Stimulated activated naive CD8-positive, alpha-beta T cell treated with anti-CD3 and anti-CD28 coated beads, Interleukin-15, Interleukin-2, amounts not matched to agents 100 ng/mL and 50 ng/mL, for 24 hours (primary cell): ENCODE measurements around the gene EFNA4.
A peak's percentile ranks its signal among the peaks of the same experiment; 100 is the strongest.

ENCODE experiments used
- H3K27ac Mint-ChIP-seq: one replicate; pipeline ENCODE4 v1.8.0; 2021; ENCODE audit warnings: mild to moderate bottlenecking, mixed read lengths
- H3K27me3 Mint-ChIP-seq: one replicate; pipeline ENCODE4 v1.8.0; 2021; ENCODE audit warnings: mixed read lengths
- H3K36me3 Mint-ChIP-seq: one replicate; pipeline ENCODE4 v1.8.0; 2021; ENCODE audit warnings: low read depth, mixed read lengths
- H3K4me1 Mint-ChIP-seq: one replicate; pipeline ENCODE4 v1.8.0; 2021; ENCODE audit warnings: low read depth, mixed read lengths
- H3K4me3 Mint-ChIP-seq: one replicate; pipeline ENCODE4 v1.8.0; 2021; ENCODE audit warnings: mild to moderate bottlenecking, mixed read lengths
- H3K9me3 Mint-ChIP-seq: one replicate; pipeline ENCODE4 v1.8.0; 2021; ENCODE audit warnings: mixed read lengths

EFNA4 gene

DNA sequence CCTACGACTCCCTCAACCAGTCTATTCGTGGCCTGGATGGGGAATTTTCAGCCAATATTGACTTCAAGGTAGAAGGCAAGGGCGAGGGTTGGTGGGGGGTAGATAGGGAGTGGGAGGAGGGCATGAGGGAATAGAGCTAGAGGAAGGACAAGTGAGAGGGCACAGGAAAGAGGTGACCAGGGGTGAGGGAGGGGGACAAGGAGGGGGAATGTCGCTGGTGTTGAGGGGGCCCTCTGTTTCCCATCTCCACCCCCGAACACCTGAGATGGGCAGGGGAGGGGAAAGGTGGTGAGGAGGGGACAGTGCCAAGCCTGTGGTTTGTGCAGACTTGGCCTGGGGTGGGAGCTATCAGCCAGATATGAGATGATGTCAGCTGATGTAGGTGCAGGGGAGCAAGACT, 20.8 kb upstream of the EFNA4 start:
- Mint-ChIP-seq H3K27me3 (peaks cover 5% of the 10 kb centered on the region), H3K27ac (no peak overlapping the region), H3K36me3 (no peaks in the 10 kb centered on the region), H3K4me3 (no peak overlapping the region), H3K4me1 (peaks cover 8% of the 10 kb centered on the region), H3K9me3 (no peaks in the 10 kb centered on the region)

DNA sequence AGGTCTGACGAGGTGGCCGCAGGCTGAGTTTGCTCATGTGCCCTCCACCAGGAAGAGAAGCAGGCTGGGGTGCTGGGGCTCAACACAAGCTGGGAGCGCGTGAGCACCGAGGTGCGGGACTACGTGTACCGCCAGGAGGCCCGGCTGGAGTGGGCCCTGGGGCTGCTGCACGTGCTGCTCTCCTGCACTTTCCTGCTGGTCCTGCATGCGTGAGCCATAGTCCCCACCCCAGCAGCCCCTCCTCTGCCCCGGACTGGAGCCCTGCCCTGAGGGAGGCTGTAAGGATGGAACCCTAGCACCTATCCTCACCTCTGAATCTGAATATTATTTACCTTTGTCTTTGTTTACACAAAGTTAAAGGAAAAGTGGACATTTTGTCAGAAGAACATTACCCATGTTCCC, 20.2 kb upstream of the EFNA4 start:
- no peaks in the 10 kb centered on the region for H3K36me3 Mint-ChIP-seq
- no peaks in the 10 kb centered on the region for H3K9me3 Mint-ChIP-seq
- H3K4me1 Mint-ChIP-seq: peaks cover 8% of the 10 kb centered on the region
- H3K4me3 Mint-ChIP-seq: no peak overlapping the region
- peaks cover 5% of the 10 kb centered on the region for H3K27me3 Mint-ChIP-seq
- H3K27ac Mint-ChIP-seq: no peak overlapping the region

DNA sequence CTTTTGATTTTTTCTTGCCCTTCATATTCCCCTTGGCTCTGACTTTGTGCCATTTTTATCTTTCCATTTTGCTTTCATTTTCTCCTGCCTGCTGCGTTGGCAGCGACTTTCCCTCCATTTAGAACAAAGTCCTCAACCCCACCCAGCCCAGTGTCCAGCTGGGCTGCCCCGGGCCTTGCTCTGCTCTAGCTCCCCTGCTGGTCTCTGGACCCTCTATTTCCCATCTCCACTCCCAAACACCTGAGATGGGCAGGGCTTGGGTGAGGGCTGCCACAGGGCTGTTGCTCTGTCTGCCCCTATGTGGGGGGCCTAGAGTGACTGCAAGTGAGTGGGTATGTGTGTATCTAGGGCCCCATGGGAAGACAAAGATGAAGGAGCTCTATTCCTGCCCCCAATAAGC, 19.7 kb upstream of the EFNA4 start:
- Mint-ChIP-seq H3K27ac (no peak overlapping the region), H3K4me3 (no peak overlapping the region), H3K4me1 (peaks cover 8% of the 10 kb centered on the region), H3K36me3 (no peaks in the 10 kb centered on the region), H3K27me3 (peaks cover 5% of the 10 kb centered on the region), H3K9me3 (no peaks in the 10 kb centered on the region)

DNA sequence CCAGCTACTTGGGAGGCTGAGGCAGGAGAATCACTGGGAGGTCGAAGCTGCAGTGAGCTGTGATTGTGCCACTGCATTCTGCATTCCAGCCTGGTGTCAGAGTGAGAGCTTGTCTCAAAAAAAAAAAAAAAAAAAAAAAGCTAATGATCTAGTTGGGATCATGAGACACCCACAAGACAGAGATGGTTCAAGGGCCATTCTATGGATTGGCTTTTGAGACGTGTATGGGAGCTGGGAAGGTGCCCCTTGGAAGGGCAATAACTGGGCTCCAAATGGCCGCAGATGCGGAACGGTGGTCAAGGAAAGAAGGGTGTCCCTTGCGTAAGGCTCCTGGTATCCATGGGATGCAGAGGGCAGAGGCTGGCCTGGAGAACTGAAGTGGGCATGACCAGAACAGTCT, 19.2 kb upstream of the EFNA4 start:
- Mint-ChIP-seq H3K4me3 (no peak overlapping the region), H3K27ac (no peak overlapping the region), H3K9me3 (no peaks in the 10 kb centered on the region), H3K27me3 (peaks cover under 1% of the 10 kb centered on the region), H3K4me1 (peaks cover 8% of the 10 kb centered on the region), H3K36me3 (no peaks in the 10 kb centered on the region)

DNA sequence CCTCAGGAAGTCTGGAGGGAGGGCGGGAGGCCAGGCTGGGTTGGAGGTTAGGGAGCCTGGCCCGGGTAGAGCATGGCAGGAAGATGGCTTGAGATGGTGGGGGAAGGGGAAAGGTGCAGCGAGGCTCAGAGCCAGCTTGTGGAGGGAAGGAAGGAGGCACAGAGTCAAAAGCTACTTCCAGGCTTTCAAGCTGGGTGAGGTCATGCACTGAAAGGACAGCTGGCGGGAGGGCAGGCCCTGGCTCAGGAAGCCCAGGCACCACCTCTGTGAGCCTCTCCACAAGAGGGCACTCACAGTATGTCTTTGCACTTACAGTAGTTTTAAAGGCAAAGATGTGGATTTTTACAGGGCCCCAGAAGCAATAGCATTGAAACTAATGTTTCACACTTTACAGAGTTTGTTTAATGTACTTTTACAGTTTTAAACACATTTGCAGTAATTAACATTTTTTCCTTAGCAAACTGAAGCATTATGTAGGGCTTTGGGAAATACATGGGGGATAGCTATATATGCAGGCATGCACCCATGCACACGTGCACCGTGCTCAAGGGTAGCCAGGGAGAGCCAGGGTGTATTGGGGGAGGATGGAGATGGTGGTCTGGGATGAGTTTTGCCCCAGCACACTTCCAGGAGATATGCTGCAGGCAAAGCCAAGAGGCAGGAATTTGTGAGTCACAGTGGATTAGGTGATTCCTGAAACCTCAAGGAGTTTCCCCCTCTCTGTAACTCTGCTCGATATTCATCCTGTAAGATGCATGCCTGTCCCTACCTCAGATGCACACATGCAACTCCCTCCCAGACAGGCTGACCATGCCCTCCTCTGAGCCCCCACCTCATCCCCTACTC, 18.5 kb upstream of the EFNA4 start:
- Mint-ChIP-seq H3K4me1 (peaks cover 15% of the 10 kb centered on the region), H3K4me3 (no peak overlapping the region), H3K27me3 (no peaks in the 10 kb centered on the region), H3K9me3 (no peaks in the 10 kb centered on the region), H3K36me3 (no peaks in the 10 kb centered on the region), H3K27ac (no peak overlapping the region)

DNA sequence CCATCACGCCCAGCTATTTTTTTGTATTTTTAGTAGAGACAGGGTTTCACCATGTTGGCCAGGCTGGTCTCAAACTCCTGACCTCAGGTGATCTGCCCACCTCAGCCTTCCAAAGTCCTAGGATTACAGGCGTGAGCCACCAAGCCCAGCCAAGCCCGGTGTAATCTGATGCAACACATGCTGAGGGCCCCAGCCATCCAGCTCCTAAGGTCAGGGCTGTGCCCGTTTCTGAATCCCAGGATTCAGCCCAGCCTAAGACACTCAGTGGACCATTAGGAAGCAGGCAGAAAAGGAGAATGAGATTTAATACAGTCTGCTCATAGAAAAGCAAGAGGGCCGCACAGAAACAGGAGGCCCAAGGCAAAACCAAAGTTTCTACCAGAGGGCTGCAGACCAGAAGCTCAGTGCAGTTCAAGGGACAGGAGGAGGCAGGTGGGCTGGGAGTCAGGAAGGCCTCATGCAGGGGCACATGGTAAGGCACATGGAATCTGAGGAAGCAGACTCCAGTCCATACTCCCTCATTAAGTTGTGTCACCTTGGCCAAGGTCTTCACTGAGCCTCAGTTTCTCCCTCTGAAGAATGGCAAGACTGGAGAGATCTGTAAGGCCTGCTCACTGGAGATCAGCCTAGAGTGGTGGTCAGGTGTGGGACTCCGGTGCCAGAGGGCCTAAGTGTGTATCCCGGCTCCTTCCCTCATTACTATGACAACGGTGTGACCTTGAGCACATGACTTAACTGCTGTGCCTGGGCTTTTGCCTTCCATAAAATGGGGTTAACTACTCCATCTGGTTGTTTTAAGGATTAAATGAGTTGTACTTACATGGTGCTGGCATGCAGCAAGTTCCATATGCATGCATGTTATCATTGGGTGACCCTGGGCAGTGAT, 14.8 kb upstream of the EFNA4 start:
- Mint-ChIP-seq H3K27me3 (no peaks in the 10 kb centered on the region), H3K4me1 (peaks cover 39% of the 10 kb centered on the region), H3K4me3 (no peak overlapping the region), H3K36me3 (no peaks in the 10 kb centered on the region), H3K27ac (no peak overlapping the region), H3K9me3 (no peaks in the 10 kb centered on the region)

DNA sequence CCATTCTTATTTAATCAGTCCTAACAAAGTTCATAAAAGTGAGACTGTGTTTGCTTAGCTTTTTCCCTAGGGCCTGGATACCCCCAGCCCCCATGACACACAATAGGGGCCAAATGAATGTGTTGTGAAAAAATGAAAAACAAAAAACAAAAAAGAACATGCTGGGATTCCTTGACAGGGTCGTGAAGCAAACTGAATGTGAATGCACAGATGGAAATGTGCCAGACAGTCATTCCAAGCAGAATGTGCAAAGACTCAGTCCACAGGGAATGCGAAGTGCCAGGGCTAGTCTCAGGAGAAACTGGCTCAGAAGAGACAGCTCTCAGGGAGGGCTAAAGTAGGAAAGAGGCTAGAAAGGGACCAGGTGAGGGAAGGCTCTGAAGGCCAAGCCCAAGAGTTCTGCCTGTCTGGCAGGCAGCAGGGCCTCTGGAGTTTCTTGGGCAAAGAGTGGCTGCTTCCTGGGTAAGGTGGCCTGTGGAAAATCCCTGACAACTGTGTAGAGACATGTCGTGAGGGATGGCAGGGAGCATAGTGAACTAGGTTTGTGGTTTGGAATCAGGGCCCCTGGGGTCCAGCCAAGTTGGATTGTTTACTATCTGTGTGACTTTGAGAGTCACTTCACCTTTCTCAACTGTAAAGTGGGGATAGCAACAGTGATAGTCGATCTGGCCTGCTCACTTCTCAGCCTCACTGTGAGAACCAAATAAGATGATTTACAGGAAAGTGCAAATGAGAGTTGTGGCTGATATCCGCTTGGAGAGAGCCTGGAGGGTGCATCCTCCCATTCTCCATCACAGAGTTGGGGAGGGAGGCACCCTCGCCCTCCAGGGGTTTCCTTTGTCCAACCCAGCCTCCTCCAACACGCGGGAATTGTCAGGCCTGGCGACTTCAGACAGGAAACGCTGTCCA, 13.6 kb upstream of the EFNA4 start:
- Mint-ChIP-seq H3K27ac (peak overlapping the region; percentile 49), H3K27me3 (no peaks in the 10 kb centered on the region), H3K36me3 (no peaks in the 10 kb centered on the region), H3K9me3 (no peaks in the 10 kb centered on the region), H3K4me3 (peak overlapping the region; percentile 84), H3K4me1 (peaks cover 34% of the 10 kb centered on the region)

DNA sequence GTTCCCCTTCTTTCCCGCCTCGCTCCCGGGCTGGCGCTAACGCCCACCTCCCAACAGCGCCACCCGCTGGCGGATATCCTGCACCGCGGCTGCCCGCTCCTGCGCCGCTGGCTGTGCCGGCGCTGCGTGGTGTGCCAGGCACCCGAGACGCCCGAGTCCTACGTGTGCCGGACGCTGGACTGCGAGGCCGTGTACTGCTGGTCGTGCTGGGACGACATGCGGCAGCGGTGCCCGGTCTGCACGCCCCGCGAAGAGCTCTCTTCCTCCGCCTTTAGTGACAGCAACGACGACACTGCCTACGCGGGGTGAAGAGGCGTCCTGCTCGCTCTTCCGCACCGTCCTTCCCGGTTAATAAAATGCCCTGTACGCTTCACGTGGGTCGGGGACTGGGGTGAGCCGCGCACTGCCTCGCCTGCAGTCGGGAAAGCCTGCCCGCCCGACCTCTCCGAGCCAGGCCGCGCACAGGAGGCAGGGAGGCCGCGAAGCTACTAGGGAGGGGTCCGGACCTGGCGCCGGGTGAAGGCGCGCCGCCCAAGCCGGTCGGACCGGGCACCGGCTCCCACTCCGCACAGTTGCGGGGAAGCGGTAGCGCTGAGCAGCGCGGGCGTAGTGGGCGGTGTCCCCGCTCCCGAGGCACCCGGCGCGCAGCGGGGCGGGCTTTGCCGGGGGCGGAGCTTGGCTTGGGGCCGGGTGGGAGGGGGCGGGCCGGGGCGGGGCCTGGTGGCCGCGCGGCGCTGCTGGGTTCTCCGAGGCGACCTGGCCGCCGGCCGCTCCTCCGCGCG, 12.8 kb upstream of the EFNA4 start, which contains the start of gene ADAM15:
ADAM15 (plus strand) TSS at position 757 of the 782 bp plus-strand sequence. CDS start 71 bp downstream, outside the sequence.
- peak within 1 kb of the TSS; percentile 85 for H3K4me3 Mint-ChIP-seq
- no peaks in the 10 kb centered on the region for H3K9me3 Mint-ChIP-seq
- peak within 1 kb of the TSS; percentile 67 for H3K27ac Mint-ChIP-seq
- H3K4me1 Mint-ChIP-seq: peaks cover 31% of the 10 kb centered on the region
- H3K36me3 Mint-ChIP-seq: no peaks in the 10 kb centered on the region
- H3K27me3 Mint-ChIP-seq: no peaks in the 10 kb centered on the region

DNA sequence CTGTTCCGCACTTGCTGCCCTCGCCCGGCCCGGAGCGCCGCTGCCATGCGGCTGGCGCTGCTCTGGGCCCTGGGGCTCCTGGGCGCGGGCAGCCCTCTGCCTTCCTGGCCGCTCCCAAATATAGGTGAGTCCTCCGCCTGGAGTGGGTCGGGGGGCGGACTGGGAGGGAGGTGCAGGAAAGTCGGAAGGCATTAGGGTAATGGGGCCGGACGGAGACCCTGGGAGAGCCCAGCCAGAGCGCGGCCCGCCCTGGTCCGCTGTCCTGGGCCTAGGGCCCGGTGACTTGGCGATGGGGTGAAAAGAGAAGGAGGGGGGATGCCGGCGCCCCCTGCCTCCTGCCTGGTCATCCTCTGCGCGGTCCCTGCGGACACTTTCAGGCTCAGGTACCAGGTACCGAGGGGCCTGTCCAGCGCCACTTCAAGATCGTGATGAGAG, 12.2 kb upstream of the EFNA4 start:
- no peaks in the 10 kb centered on the region for H3K9me3 Mint-ChIP-seq
- H3K4me1 Mint-ChIP-seq: peaks cover 31% of the 10 kb centered on the region
- peak overlapping the region; percentile 85 for H3K4me3 Mint-ChIP-seq
- H3K27me3 Mint-ChIP-seq: no peaks in the 10 kb centered on the region
- H3K27ac Mint-ChIP-seq: no peak overlapping the region
- H3K36me3 Mint-ChIP-seq: peaks cover under 1% of the 10 kb centered on the region

DNA sequence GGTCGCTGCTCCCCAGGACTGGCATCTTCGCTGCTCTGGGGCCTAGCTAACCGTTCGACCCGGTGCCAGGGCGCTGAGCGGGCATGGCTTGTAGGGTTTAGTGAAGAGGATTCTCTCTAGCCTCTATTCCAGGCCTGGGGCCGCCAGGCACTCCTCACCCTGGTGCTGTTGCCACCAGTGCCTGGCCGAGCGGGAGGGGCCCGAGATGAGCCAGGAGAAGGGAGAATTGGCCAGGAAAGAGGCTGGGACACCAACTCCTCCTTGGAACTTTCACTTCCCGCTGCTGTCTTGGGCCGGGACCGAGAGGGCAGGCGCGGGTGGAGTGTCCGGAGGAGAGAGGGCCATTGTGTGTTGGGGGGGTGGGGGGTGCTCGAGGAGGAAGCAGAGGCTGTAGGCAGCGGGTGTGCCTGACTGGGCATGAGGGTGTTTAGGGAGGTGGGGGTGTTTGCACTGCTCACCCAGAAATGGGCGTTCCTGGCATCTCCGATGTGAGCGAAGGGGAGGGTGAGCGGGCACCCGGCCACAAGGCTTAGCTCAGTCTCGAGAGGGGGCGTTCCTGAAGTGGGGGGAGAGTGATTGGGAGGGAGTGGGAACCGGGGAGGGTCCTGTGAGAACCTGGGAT, 11.7 kb upstream of the EFNA4 start:
- Mint-ChIP-seq H3K9me3 (no peaks in the 10 kb centered on the region), H3K4me3 (peak overlapping the region; percentile 85), H3K36me3 (peaks cover 5% of the 10 kb centered on the region), H3K27me3 (no peaks in the 10 kb centered on the region), H3K4me1 (peaks cover 31% of the 10 kb centered on the region), H3K27ac (peak overlapping the region; percentile 67)

DNA sequence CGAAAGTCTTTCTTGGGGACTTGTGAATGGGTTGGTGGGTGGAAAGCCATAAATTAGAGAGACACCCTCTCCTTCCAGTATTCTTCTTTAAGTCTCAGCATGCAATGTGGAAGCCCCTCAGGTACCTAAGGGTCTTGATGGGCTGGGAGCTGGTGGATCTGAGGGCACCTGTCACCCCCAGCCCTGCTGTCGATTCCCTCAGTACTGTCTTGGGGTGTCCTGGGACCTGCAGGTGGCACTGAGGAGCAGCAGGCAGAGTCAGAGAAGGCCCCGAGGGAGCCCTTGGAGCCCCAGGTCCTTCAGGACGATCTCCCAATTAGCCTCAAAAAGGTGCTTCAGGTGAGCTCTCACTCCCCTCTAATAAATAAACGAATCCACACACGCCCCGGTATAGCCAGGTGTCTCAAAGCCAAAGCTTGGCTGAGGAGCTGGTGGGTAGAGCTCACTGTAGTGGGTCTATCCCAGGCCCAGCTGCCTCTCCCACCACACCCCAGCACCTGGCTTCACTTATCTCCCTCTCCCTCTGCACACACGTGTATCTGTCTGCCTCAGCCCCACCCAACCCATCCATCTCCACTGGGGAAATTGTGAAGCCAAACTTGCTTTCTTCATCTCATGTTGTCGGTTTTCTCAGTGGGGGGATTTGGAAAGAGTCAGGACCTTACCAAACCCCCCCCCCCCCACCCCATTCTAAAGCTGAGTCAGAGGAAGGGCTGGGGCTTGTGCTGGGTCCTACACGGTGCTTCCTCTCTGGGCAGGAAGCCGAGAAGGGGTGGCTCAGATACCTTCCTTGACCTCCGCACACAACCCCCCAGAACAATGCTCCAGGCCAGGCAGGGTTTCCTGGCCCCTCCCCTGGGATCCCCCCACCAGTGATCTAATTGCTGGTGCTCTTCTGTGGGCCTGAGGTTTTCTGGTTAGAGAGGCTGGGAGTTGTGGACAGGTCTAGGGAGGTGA, 10.8 kb upstream of the EFNA4 start:
- Mint-ChIP-seq H3K27me3 (no peaks in the 10 kb centered on the region), H3K4me3 (peak overlapping the region; percentile 85), H3K27ac (peak overlapping the region; percentile 67), H3K4me1 (peaks cover 31% of the 10 kb centered on the region), H3K36me3 (peaks cover 5% of the 10 kb centered on the region), H3K9me3 (no peaks in the 10 kb centered on the region)

DNA sequence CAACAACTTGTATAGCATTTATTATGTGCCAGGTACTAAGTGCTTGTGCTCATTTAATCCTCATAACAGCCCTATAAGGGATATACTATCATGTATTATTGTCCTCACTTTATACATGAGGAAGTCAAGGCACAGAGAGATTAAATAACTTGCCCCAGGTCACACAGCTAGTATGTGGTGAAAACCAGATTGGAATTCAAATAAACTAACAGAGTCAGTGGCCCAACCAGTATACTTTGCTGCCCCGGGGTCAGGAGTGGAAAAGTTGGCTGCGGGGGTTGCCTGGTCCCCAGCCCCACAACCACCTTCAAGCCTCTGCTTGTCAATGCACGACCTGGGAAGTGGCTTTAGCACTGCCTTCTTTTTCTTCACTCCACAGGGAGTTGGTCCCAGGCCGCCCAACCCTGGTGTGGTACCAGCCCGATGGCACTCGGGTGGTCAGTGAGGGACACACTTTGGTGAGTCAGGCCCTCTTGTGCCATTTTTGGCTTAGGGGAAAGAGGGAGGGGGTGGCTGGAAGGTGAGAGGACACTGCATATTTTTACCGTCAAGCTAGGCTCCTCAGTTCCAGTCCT, 9.9 kb upstream of the EFNA4 start:
- no peak overlapping the region for H3K4me3 Mint-ChIP-seq
- H3K4me1 Mint-ChIP-seq: peaks cover 31% of the 10 kb centered on the region
- peaks cover 11% of the 10 kb centered on the region for H3K36me3 Mint-ChIP-seq
- H3K27me3 Mint-ChIP-seq: no peaks in the 10 kb centered on the region
- no peak overlapping the region for H3K27ac Mint-ChIP-seq
- H3K9me3 Mint-ChIP-seq: no peaks in the 10 kb centered on the region
